Lower leg skin (tissue), 4 donors: ENCODE data around the gene WSCD2. TPM values are rescaled to one million over a fixed set of nuclear protein-coding genes. Genes with fewer than 3 reads are reported as not detected.

Source experiments
- DNase-seq, 2 donors: peaks; one replicate each; pipeline ENCODE4 v3.0.0-alpha.2; 2019; ENCODE audit warnings: low spot score in 2 of 2
- H3K4me3 ChIP-seq: fragments of 200-600 bp; sonication (generic); 2 replicates; pipeline ENCODE4 v1.5.1; 2017; ENCODE audit warnings: mild to moderate bottlenecking, low read depth; ENCODE audit not compliant: poor library complexity, severe bottlenecking
- CTCF ChIP-seq, 3 donors: fragments of 450-650 bp; IDR thresholded peaks; one replicate each; pipeline ENCODE4 v1.5.1; 2016; ENCODE audit warnings: antibody characterized with exemption in 3 of 3, mild to moderate bottlenecking in 3 of 3, moderate library complexity in 2 of 3
- POLR2A ChIP-seq, 2 donors: fragments of 450-650 bp; IDR thresholded peaks; one replicate each; pipeline ENCODE4 v1.6.1; 2016 to 2017; ENCODE audit warnings: antibody characterized with exemption in 2 of 2, mild to moderate bottlenecking in 1 of 2, moderate library complexity in 1 of 2
- WGBS, 2 donors: methylation state at CpG; one replicate each; pipeline ENCODE4 v1.1.5; 2018; 5-methylcytosine and 5-hydroxymethylcytosine counted together
- intact Hi-C: fragments of 100-400 bp; cut with DNase I; formaldehyde crosslinking; loops from one replicate; pipeline ENCODE4 v1.15.0; 2023; ENCODE audit warnings: low total_unique reads
- total RNA-seq, 4 donors: library from RNA; depleted of rRNA; stranded (reverse); fragments of >200 nt; gene quantifications; one replicate each; pipeline ENCODE4 v1.1.0, GENCODE V29; 2016

The WSCD2 gene
- total RNA-seq, 4 donors from 2014 or later: 0.15 to 0.63 (median 0.47) TPM

GRCh38 chr12:108248011-108248410, 118.9 kb downstream of the WSCD2 start:
- no peak for TF ChIP-seq POLR2A (IDR thresholded peaks at IDR 0.05)
- TF ChIP-seq CTCF (IDR thresholded peaks at IDR 0.05): no peak
- no peak for DNase-seq
- intact Hi-C loops: no loop called here
- no peak overlapping the region for H3K4me3 ChIP-seq
- WGBS, 2 donors: 90 to 91% methylated on average over 8 to 13 of the region's 13 CpGs

- intact Hi-C loops: no loop called here
- WGBS, 2 donors: 76 to 77% methylated on average over 7 of the region's 7 CpGs
- DNase-seq: no peak
- no peak overlapping the region for H3K4me3 ChIP-seq
- no peak for TF ChIP-seq CTCF (IDR thresholded peaks at IDR 0.05)
- no peak for TF ChIP-seq POLR2A (IDR thresholded peaks at IDR 0.05)
Observed at GRCh38 chr12:108252523-108252922, 123.4 kb downstream of the WSCD2 start.

- TF ChIP-seq CTCF (IDR thresholded peaks at IDR 0.05) (no peak), POLR2A (IDR thresholded peaks at IDR 0.05) (no peak)
- H3K4me3 ChIP-seq: no peak overlapping the region
- DNase-seq: no peak
- intact Hi-C loops: no loop called here
- WGBS, 2 donors: 7 to 8% methylated on average over 4 of the region's 4 CpGs
Observed at GRCh38 chr12:108253540-108253939, 124.5 kb downstream of the WSCD2 start.

- TF ChIP-seq CTCF (IDR thresholded peaks at IDR 0.05): no peak
- TF ChIP-seq POLR2A (IDR thresholded peaks at IDR 0.05): no peak
- no peak for DNase-seq
- WGBS, 2 donors: 55 to 59% methylated on average over 5 of the region's 5 CpGs
- no peak overlapping the region for H3K4me3 ChIP-seq
- intact Hi-C loops: no loop called here
Observed at GRCh38 chr12:108254030-108254429, 124.9 kb downstream of the WSCD2 start.

- intact Hi-C loops: no loop called here
Observed at GRCh38 chr12:108254517-108255251, 125.6 kb downstream of the WSCD2 start.

More at GRCh38 chr12:108254517-108255251, 125.6 kb downstream of the WSCD2 start:
- DNase-seq: no peak
- 49 to 60% methylated on average over 13 of the region's 13 CpGs for WGBS, 2 donors
- no peak for TF ChIP-seq CTCF (IDR thresholded peaks at IDR 0.05)
- no peak for TF ChIP-seq POLR2A (IDR thresholded peaks at IDR 0.05)
- H3K4me3 ChIP-seq: no peak overlapping the region
